Measurements from ENCODE around the gene GPRASP2.

GPRASP2 gene

GRCh38 chrX:102728646-102729045, 16.4 kb downstream of the GPRASP2 start:
- DNase-seq, result no peak
- in situ Hi-C loops (cut with MboI; ENCODE audit: low pct_unique_long_range_greater_than_20kb, low sequenced_read_pairs), result no loop called here

- no peak for DNase-seq
Measured at GRCh38 chrX:102739657-102740056, 27.4 kb downstream of the GPRASP2 start.

DNA sequence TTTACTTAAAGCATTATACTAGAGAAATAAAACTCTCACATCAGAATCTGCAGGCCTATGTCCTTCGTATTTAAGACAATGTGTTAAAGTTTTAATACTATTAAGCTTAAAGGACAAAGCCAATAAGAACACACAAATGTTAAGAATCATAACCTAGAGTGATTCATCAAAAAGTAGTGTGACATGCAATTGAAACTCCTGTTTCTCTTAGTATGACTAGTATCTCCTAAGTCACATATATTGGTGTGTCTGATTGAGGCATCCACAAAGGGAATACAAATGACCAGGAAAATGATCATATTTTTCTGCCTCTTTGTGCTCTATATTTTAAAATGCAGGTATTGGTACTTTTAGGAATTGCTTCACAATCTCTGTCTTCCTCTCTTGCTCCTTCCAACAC, 32.1 kb downstream of the GPRASP2 start:
- in situ Hi-C loops (cut with MboI; ENCODE audit: low pct_unique_long_range_greater_than_20kb, low sequenced_read_pairs), result no loop called here
- DNase-seq, result no peak

More at GRCh38 chrX:102739657-102740056, 27.4 kb downstream of the GPRASP2 start:
- in situ Hi-C loops (cut with MboI; ENCODE audit: low pct_unique_long_range_greater_than_20kb, low sequenced_read_pairs), result no loop called here

- in situ Hi-C loops (cut with MboI; ENCODE audit: low pct_unique_long_range_greater_than_20kb, low sequenced_read_pairs), result no loop called here
- no peak for DNase-seq
Measured at GRCh38 chrX:102745513-102745856, 33.2 kb downstream of the GPRASP2 start.

DNA sequence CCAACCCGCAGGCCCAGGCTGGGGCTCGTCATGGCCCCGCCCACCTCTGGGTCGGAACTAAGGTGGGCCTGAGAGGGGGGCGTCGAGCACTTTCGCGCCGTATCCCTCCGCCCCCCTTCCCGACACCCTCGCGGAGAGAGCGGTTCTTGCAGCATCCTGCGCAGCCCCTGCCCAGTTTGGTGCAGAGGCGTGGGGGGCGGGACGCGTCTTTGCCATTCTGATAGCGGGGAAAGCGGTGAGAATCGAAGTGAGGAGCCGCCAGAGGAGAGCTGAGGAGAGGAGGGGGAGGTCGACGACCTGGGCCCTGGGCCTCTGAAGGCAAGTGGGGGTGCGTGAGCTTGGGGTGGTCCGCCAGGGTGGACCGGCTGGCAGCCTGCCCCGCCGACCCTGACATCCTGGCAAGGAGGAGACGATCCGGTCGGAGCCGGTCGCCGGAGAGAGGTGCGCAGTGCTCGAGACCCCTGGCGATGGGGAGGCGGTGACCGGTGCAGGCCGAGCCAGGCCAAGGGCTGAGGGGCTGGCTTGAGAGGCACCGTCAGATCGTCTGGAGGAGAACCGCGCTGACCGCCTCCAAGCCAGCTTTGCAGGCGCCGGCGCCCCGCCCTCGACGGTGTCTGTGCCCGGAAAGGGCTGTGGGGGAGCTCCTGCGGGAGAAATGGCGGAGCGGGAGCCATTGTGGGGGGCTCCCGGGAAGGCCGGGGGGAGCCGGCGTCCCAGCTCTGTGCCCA, 33.8 kb downstream of the GPRASP2 start:
- in situ Hi-C loops (cut with MboI; ENCODE audit: low pct_unique_long_range_greater_than_20kb, low sequenced_read_pairs), result no loop called here
- DNase-seq, result no peak

- in situ Hi-C loops (cut with MboI; ENCODE audit: low pct_unique_long_range_greater_than_20kb, low sequenced_read_pairs), result no loop called here
- no peak for DNase-seq
Measured at GRCh38 chrX:102765217-102765616, 53.0 kb downstream of the GPRASP2 start.

- in situ Hi-C loops (cut with MboI; ENCODE audit: low pct_unique_long_range_greater_than_20kb, low sequenced_read_pairs), result no loop called here
- DNase-seq, result no peak
Measured at GRCh38 chrX:102765809-102766208, 53.6 kb downstream of the GPRASP2 start.

- DNase-seq, result no peak
- in situ Hi-C loops (cut with MboI; ENCODE audit: low pct_unique_long_range_greater_than_20kb, low sequenced_read_pairs), result no loop called here
Measured at GRCh38 chrX:102767287-102767686, 55.0 kb downstream of the GPRASP2 start.
